ENCODE measurements around the gene C11orf87.

C11orf87 gene

GRCh38 chr11:109426442-109427240 is 4.7 kb downstream of the C11orf87 start:
- H3K36me3 ChIP-seq (ENCODE audit: insufficient read depth) = no peaks in the 10 kb centered on the region
- no peaks in the 10 kb centered on the region for H3K27me3 ChIP-seq (ENCODE audit: insufficient read depth, low read depth)
- no peaks in the 10 kb centered on the region for H3K79me2 ChIP-seq (ENCODE audit: insufficient read depth, low read depth)

GRCh38 chr11:109432105-109432504 is 10.1 kb downstream of the C11orf87 start:
- no peak overlapping the region for H3K4me2 ChIP-seq
- H2AFZ ChIP-seq (ENCODE audit: low read depth) = no peak overlapping the region
- no peaks in the 10 kb centered on the region for H3K36me3 ChIP-seq (ENCODE audit: insufficient read depth)
- H4K20me1 ChIP-seq (ENCODE audit: insufficient read depth) = no peaks in the 10 kb centered on the region
- no peak overlapping the region for H3K27ac ChIP-seq
- no peak overlapping the region for H3K4me3 ChIP-seq (IDR thresholded peaks at IDR 0.05; ENCODE audit: insufficient read depth, low read depth, low read length)
- no peaks in the 10 kb centered on the region for H3K79me2 ChIP-seq (ENCODE audit: insufficient read depth, low read depth)
- no peaks in the 10 kb centered on the region for H3K27me3 ChIP-seq (ENCODE audit: insufficient read depth, low read depth)
- H3K9ac ChIP-seq = no peak overlapping the region
- TF ChIP-seq, protein P1, sequence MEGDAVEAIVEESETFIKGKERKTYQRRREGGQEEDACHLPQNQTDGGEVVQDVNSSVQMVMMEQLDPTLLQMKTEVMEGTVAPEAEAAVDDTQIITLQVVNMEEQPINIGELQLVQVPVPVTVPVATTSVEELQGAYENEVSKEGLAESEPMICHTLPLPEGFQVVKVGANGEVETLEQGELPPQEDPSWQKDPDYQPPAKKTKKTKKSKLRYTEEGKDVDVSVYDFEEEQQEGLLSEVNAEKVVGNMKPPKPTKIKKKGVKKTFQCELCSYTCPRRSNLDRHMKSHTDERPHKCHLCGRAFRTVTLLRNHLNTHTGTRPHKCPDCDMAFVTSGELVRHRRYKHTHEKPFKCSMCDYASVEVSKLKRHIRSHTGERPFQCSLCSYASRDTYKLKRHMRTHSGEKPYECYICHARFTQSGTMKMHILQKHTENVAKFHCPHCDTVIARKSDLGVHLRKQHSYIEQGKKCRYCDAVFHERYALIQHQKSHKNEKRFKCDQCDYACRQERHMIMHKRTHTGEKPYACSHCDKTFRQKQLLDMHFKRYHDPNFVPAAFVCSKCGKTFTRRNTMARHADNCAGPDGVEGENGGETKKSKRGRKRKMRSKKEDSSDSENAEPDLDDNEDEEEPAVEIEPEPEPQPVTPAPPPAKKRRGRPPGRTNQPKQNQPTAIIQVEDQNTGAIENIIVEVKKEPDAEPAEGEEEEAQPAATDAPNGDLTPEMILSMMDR (conservative IDR thresholded peaks at IDR 0.05; ENCODE audit: low read depth, low read length) = no peak
- no peaks in the 10 kb centered on the region for H3K4me1 ChIP-seq (ENCODE audit: low read depth, poor library complexity, severe bottlenecking)

More at GRCh38 chr11:109426442-109427240, 4.7 kb downstream of the C11orf87 start:
- H3K9ac ChIP-seq = no peak overlapping the region
- H3K4me1 ChIP-seq (ENCODE audit: low read depth, poor library complexity, severe bottlenecking) = no peaks in the 10 kb centered on the region
- no peak overlapping the region for H3K4me2 ChIP-seq
- TF ChIP-seq, protein P1 (conservative IDR thresholded peaks at IDR 0.05; ENCODE audit: low read depth, low read length) = no peak
- no peak overlapping the region for H3K4me3 ChIP-seq (IDR thresholded peaks at IDR 0.05; ENCODE audit: insufficient read depth, low read depth, low read length)
- no peak overlapping the region for H3K27ac ChIP-seq
- H2AFZ ChIP-seq (ENCODE audit: low read depth) = no peak overlapping the region
- no peaks in the 10 kb centered on the region for H4K20me1 ChIP-seq (ENCODE audit: insufficient read depth)

DNA sequence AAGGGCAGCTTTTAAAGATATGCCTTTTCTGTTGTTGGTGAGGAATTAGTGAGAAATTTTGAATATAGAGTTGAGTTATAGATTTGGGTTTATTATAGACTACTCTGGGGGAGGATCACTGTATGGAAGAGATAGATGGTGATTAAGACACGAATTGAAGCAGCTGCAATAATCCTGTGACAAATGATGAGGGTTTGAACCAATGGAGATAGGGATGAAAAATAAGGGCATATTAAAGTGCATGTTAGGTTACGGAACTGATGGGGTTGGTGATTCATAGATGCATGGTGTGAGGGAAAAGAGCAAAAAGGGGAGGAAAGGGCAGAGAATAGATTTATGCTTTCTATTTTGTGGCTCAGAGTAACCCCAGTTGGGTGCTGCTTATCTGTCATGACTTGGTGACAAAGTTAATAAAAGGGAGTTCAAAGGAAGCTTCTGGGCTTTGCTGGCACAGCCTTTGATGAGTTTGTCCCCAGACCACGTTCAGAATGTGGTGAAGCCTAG is 11.8 kb downstream of the C11orf87 start:
- Histone ChIP-seq H3K36me3 (ENCODE audit: insufficient read depth) (no peaks in the 10 kb centered on the region), H3K9ac (no peak overlapping the region), H4K20me1 (ENCODE audit: insufficient read depth) (no peaks in the 10 kb centered on the region), H3K4me2 (no peak overlapping the region), H3K27ac (no peak overlapping the region), H3K4me3 (IDR thresholded peaks at IDR 0.05; ENCODE audit: insufficient read depth, low read depth, low read length) (no peak overlapping the region), H3K27me3 (ENCODE audit: insufficient read depth, low read depth) (no peaks in the 10 kb centered on the region), H3K79me2 (ENCODE audit: insufficient read depth, low read depth) (no peaks in the 10 kb centered on the region), H2AFZ (ENCODE audit: low read depth) (no peak overlapping the region), H3K4me1 (ENCODE audit: low read depth, poor library complexity, severe bottlenecking) (no peaks in the 10 kb centered on the region)
- TF ChIP-seq, protein P1 (conservative IDR thresholded peaks at IDR 0.05; ENCODE audit: low read depth, low read length) = no peak

DNA sequence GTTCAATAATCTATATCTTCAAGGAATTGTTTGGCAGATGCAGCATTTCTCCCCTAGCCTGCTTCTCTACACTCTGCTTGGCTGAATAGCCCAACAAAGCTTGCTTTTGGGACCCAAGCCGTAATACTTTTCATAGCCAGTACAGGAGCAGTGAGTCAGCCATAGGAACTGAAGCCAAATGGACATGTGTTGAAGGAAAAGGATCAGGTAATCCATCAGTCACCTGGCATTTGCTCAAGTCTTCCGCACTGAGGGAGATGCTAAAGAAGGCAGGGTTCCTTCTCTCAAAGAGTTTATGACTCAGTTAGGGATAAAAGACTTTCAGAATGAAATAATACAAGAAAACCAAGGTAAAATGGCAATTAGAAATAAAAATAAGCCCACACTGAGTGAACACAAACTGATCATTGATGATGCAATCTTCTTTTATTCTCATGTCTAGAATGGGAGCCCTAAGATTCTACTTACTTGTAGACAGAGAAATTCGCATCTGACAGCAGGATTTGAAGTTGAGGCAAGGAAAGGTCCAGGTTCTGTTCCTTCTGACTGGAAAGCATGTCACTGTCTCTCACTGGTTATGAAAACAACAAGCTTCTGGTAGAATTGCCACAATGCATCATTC is 13.2 kb downstream of the C11orf87 start:
- Histone ChIP-seq H2AFZ (ENCODE audit: low read depth) (no peak overlapping the region), H3K4me2 (no peak overlapping the region), H3K4me1 (ENCODE audit: low read depth, poor library complexity, severe bottlenecking) (no peaks in the 10 kb centered on the region), H4K20me1 (ENCODE audit: insufficient read depth) (no peaks in the 10 kb centered on the region), H3K36me3 (ENCODE audit: insufficient read depth) (no peaks in the 10 kb centered on the region), H3K4me3 (IDR thresholded peaks at IDR 0.05; ENCODE audit: insufficient read depth, low read depth, low read length) (no peak overlapping the region), H3K27me3 (ENCODE audit: insufficient read depth, low read depth) (no peaks in the 10 kb centered on the region), H3K79me2 (ENCODE audit: insufficient read depth, low read depth) (no peaks in the 10 kb centered on the region), H3K27ac (no peak overlapping the region), H3K9ac (no peak overlapping the region)
- TF ChIP-seq, protein P1 (conservative IDR thresholded peaks at IDR 0.05; ENCODE audit: low read depth, low read length) = no peak

Measured in KMS-11 (cell line).